DMS 273 (cell line): ENCODE results near the gene FKBP2.
A peak's percentile ranks its signal among the peaks of the same experiment; 100 is the strongest.
"Not testable (repeated sequence)": the region's sequence is repeated elsewhere in the genome, so short reads cannot be mapped to it uniquely, and the experiment has no call there.

ENCODE experiments used
- DNase-seq: peaks from one replicate; lab custom pipeline; 2025; ENCODE audit not compliant: unreplicated experiment; lab: John Stamatoyannopoulos, UW

The FKBP2 gene

GRCh38 chr11:64232182-64232966 is 8.5 kb upstream of the FKBP2 start:
- no peak for DNase-seq

- DNase-seq: no peak
Measured at GRCh38 chr11:64232967-64233315, 8.0 kb upstream of the FKBP2 start.

GRCh38 chr11:64233913-64234586 is 6.8 kb upstream of the FKBP2 start, which contains the start of gene VEGFB:
Gene VEGFB (plus strand): TSS chr11:64234584. CDS start chr11:64234834, 250 bp downstream.
- DNase-seq: peak; percentile 61

GRCh38 chr11:64234647-64235379 is 6.1 kb upstream of the FKBP2 start:
- DNase-seq: peak; percentile 71

GRCh38 chr11:64235437-64236161 is 5.3 kb upstream of the FKBP2 start:
- DNase-seq: no peak

GRCh38 chr11:64237484-64237951 is 3.4 kb upstream of the FKBP2 start:
- no peak for DNase-seq

GRCh38 chr11:64238076-64238475 is 2.8 kb upstream of the FKBP2 start:
- DNase-seq: no peak

GRCh38 chr11:64238999-64239398 is 1.9 kb upstream of the FKBP2 start:
- DNase-seq: no peak

GRCh38 chr11:64239662-64240434 is 1.0 kb upstream of the FKBP2 start:
- no peak for DNase-seq

- DNase-seq: peak; percentile 97
Measured at GRCh38 chr11:64241241-64241490, 271 bp downstream of the FKBP2 start.

GRCh38 chr11:64241491-64242374 is 838 bp downstream of the FKBP2 start:
- DNase-seq: peak; percentile 56

GRCh38 chr11:64243236-64243854 is 2.5 kb downstream of the FKBP2 start:
- no peak for DNase-seq

GRCh38 chr11:64244107-64244506 is 3.2 kb downstream of the FKBP2 start:
- DNase-seq: no peak

- DNase-seq: no peak
Measured at GRCh38 chr11:64244966-64245365, 4.1 kb downstream of the FKBP2 start.

- peak; percentile 66 for DNase-seq
Measured at GRCh38 chr11:64245401-64245796, 4.5 kb downstream of the FKBP2 start.

- DNase-seq: peak; percentile 78
Measured at GRCh38 chr11:64245797-64246620, 5.1 kb downstream of the FKBP2 start.

GRCh38 chr11:64246621-64246870 is 5.7 kb downstream of the FKBP2 start:
- DNase-seq: not testable (repeated sequence)

- DNase-seq: peak; percentile 94
Measured at GRCh38 chr11:64246871-64247728, 6.2 kb downstream of the FKBP2 start, which contains the start of gene PPP1R14B. Gene PPP1R14B (minus strand): TSS chr11:64246943. CDS start chr11:64246673, 270 bp downstream.
